Central memory CD8-positive, alpha-beta T cell (primary cell): Measurements from ENCODE around the gene HNRNPH3.
A peak's percentile ranks its signal among the peaks of the same experiment; 100 is the strongest.

Experiments used
- ATAC-seq: fragments of 150-1000 bp; cut with Tn5 transposase; replicated peaks from 2 replicates; pipeline ENCODE4 v1.10.0; 2022; ENCODE audit warnings: mild to moderate bottlenecking, moderate FRiP score, moderate number of reproducible peaks; ENCODE audit not compliant: poor library complexity, severe bottlenecking; ENCODE audit errors: extremely low read depth
- DNase-seq, 2 donors: peaks; one replicate each; pipeline ENCODE4 v3.0.0; 2021; ENCODE audit warnings: low spot score in 2 of 2
- H3K27ac Mint-ChIP-seq: one replicate; pipeline ENCODE4 v1.8.0; 2022; ENCODE audit warnings: low read depth, mild to moderate bottlenecking, moderate library complexity, mixed read lengths
- H3K27me3 Mint-ChIP-seq: one replicate; pipeline ENCODE4 v1.8.0; 2022; ENCODE audit warnings: mixed read lengths
- H3K36me3 Mint-ChIP-seq: one replicate; pipeline ENCODE4 v1.8.0; 2022; ENCODE audit warnings: mild to moderate bottlenecking, moderate library complexity, mixed read lengths; ENCODE audit not compliant: insufficient read depth
- H3K4me1 Mint-ChIP-seq: one replicate; pipeline ENCODE4 v1.8.0; 2022; ENCODE audit warnings: mixed read lengths
- H3K4me3 Mint-ChIP-seq: one replicate; pipeline ENCODE4 v1.8.0; 2022; ENCODE audit warnings: mild to moderate bottlenecking, moderate library complexity, mixed read lengths
- H3K9me3 Mint-ChIP-seq: one replicate; pipeline ENCODE4 v1.8.0; 2022; ENCODE audit warnings: mixed read lengths

The HNRNPH3 gene

DNA sequence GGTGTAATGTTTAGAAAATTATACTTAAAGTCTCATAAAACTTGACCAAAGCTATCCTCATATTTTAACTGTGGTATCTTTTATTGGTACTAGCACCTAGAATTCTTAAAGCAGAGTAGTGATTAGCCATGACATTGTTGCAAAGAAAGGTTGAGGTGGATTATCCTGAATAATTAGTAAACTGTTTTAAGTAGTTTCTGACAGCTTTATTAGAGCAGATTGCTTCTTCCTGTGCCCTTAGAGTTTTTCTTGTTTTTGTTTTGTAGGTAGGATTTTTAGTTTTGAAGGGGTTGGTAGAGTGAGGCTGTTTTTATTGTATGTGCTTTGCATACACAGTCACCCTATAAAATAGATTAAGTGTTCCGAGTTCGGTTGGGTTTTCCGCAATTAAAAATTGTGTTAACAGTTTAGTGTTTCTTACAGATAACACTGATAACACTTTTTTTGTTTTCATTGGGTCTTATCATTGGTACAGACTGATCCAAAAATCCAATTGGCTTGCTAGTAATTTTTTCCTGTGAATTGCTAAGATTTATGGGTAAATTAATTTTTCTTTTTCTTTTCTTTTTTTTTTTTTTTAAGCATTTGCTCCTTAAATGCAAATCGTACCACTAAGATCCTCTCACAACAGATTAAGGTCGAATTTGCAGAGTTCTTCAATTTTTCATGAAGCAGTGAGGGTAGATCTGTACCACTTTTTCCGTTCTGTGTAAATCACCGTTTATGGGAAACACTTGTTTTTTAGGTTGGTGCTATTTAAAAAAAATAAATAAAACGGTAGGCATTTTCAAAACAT is 3.0 kb downstream of the HNRNPH3 start:
- DNase-seq (no peak), ATAC-seq (no peak)
- peak overlapping the region; percentile 99 for H3K4me3 Mint-ChIP-seq
- no peaks in the 10 kb centered on the region for H3K9me3 Mint-ChIP-seq
- peak overlapping the region; percentile 98 for H3K27ac Mint-ChIP-seq
- H3K27me3 Mint-ChIP-seq = no peaks in the 10 kb centered on the region
- peaks cover 65% of the 10 kb centered on the region for H3K4me1 Mint-ChIP-seq
- H3K36me3 Mint-ChIP-seq = peaks cover 55% of the 10 kb centered on the region

DNA sequence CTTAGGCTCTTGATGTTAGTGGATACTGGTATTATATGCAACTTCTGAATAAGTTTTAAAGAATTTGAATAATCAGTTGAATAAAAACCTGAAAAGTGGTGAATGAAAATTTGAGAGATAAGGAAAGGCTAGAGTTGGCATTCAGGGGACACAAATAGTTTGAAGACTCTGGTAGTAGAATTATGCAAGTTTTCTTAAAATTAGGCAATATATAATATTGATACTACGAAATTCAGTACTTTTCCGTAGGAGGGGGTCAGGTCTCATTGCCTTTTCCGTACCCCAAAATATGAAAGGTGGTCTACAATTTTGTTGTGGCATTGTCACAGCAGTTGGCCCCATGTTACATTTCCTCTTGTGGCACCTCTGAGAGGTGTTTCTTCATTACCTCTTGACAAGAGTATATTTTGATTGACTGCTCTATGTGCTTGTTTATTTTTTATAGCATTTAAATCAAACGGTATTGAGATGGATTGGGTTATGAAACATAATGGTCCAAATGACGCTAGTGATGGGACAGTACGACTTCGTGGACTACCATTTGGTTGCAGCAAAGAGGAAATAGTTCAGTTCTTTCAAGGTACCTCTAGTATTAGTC is 5.0 kb downstream of the HNRNPH3 start:
- no peak for DNase-seq
- no peaks in the 10 kb centered on the region for H3K9me3 Mint-ChIP-seq
- peaks cover 72% of the 10 kb centered on the region for H3K4me1 Mint-ChIP-seq
- H3K4me3 Mint-ChIP-seq = peak overlapping the region; percentile 99
- peak overlapping the region; percentile 98 for H3K27ac Mint-ChIP-seq
- ATAC-seq = no peak
- H3K36me3 Mint-ChIP-seq = peaks cover 66% of the 10 kb centered on the region
- H3K27me3 Mint-ChIP-seq = no peaks in the 10 kb centered on the region

DNA sequence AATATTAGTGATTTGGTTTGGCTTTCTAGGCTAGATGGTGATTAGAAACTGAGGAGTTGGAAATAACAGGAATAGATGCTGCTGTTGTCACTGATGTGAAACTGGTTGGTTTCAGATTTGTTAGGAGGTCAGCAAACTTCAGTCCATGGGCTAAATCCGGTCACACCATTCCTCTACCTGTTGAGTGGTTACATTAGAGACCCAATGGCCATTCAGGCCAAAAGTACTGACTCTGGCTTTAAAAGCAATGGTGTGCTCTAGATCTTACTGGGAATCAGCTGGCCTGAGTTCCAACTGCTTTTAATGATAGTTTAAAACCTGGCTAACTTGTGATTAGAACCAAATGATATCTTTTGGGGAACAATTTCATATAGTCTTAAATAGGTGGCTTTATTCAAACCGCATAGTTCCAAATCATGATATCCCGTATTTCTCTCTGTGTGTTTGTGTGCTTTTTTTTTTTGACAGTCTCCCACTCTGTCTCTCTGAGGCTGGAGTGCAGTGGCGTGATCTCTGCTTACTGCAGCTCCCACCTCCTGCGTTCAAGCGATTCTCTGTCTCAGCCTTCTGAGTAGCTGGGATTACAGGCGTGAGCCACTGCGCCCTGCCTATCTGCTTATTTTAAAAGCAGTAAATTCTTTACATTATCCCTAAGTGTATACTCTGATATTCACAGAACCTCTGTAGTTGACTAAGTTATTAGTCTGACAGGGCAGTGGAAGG is 8.7 kb downstream of the HNRNPH3 start:
- ATAC-seq = no peak
- H3K36me3 Mint-ChIP-seq = peaks cover 69% of the 10 kb centered on the region
- no peak for DNase-seq
- no peaks in the 10 kb centered on the region for H3K9me3 Mint-ChIP-seq
- H3K4me1 Mint-ChIP-seq = peaks cover 47% of the 10 kb centered on the region
- no peak overlapping the region for H3K27ac Mint-ChIP-seq
- no peaks in the 10 kb centered on the region for H3K27me3 Mint-ChIP-seq
- no peak overlapping the region for H3K4me3 Mint-ChIP-seq

DNA sequence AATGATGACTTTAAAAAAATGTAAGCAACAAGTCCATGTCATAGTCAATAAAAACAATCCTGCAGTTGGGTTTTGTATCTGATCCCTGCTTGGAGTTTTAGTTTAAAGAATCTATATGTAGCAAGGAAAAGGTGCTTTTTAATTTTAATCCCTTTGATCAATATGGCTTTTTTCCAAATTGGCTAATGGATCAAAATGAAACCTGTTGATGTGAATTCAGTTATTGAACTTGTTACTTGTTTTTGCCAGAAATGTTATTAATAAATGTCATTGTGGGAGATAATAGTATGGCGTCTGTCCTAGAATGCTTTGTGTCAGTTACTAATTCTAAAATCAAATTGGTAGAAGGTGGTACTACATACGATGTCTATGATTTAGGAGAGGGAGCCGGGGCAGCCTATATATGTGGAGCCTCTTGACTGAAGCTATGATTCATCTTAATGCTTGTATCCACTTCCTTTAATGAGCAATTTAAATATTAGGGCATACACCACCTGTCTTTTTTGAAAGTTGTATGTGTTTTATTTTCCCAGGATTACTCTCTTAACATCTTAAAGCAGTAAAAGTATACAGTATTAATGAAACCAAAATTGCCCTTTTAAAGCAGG is 11.1 kb downstream of the HNRNPH3 start:
- H3K27ac Mint-ChIP-seq = no peak overlapping the region
- H3K4me1 Mint-ChIP-seq = peaks cover 22% of the 10 kb centered on the region
- peaks cover 61% of the 10 kb centered on the region for H3K36me3 Mint-ChIP-seq
- H3K4me3 Mint-ChIP-seq = no peak overlapping the region
- DNase-seq = no peak
- no peak for ATAC-seq
- H3K9me3 Mint-ChIP-seq = no peaks in the 10 kb centered on the region
- H3K27me3 Mint-ChIP-seq = no peaks in the 10 kb centered on the region

DNA sequence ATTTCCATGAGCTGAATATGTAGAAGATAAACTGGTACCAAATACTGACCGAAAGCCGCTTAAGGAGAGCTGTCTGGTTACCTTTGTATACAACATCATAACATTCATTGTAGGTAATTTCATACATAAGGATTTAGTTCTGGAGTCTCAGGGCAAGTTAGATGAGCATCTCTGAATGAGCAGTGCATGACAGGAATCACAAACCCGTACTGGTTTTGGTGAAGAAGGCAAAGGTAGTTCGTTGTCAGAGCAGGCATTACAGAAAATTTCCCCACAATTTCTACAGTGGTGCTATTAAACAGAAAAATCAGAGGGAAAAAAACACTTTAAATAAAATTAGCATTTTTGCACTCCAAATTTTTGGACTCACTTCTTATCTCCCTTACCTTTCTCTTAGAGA is 13.8 kb downstream of the HNRNPH3 start:
- Mint-ChIP-seq H3K4me3 (no peak overlapping the region), H3K27me3 (no peaks in the 10 kb centered on the region), H3K4me1 (peaks cover 10% of the 10 kb centered on the region), H3K9me3 (no peaks in the 10 kb centered on the region), H3K36me3 (peaks cover 43% of the 10 kb centered on the region), H3K27ac (peak overlapping the region; percentile 53)
- DNase-seq = no peak
- no peak for ATAC-seq

DNA sequence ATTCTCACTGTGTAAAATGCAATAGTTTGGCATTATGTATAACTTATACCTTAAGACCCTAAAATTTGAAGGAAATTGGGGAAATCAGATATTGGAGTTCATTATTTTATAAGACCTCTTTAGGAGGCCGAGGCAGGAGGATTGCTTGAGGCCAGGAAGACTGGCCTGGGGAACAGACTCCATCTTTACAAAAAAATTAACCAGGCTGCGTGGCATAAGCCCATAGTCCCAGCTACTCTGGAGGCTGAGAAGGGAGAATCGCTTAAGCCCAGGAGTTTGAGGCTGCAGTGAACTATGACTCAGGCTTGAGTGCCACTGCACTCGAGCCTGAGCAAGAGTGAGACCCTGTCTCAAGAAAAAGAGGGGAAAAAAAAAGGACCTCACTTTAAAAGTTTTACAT is 14.9 kb downstream of the HNRNPH3 start:
- H3K4me1 Mint-ChIP-seq = peaks cover 2% of the 10 kb centered on the region

DNA sequence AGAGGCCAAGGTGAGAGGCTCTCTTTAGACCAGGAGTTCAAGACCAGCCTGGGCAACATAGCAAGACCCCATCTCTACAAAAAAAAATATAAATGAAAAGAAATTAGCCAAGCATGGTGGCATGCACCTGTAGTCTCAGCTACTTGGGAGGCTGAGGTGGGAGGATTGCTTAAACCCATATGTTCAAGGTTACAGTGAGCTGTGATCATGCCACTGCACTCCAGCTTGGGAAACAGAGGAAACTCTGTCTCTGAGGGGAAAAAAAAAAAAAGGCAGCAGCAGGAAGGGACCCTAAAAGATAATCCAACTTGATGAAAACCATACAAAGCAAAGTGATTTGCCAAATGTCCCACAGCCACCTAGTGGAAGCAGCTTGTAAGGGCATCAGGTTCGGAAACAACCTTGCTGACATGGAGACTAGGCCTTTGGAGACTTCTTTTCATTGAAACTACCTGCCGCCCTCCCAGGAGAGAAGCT is 16.4 kb downstream of the HNRNPH3 start:
- Mint-ChIP-seq H3K36me3 (peaks cover 38% of the 10 kb centered on the region), H3K4me3 (no peak overlapping the region), H3K27ac (peak overlapping the region; percentile 10), H3K4me1 (no peaks in the 10 kb centered on the region), H3K27me3 (no peaks in the 10 kb centered on the region), H3K9me3 (no peaks in the 10 kb centered on the region)
- DNase-seq (peak; percentile 14 to 23), ATAC-seq (peak; percentile 62)

More for the DNA sequence above, 14.9 kb downstream of the HNRNPH3 start:
- Mint-ChIP-seq H3K4me3 (no peak overlapping the region), H3K9me3 (no peaks in the 10 kb centered on the region), H3K27ac (no peak overlapping the region), H3K27me3 (no peaks in the 10 kb centered on the region), H3K36me3 (peaks cover 35% of the 10 kb centered on the region)
- ATAC-seq (no peak), DNase-seq (no peak)

DNA sequence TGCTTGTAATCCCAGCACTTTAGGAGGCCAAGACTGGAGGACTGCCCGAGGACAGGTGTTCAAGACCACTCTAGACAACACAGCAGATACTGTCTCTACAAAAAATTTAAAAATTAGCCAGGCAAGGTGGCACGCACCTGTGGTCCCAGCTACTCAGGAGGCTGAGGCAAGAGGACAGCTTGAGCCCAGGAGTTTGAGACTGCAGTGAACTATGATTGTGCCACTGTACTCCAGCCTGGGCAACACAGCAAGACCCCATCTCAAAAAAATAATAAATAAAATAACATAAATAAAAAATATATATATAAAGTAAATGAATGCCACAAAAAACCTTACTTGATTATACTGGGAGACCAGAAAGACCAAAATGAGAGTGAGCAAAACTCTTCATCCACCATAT is 21.7 kb downstream of the HNRNPH3 start:
- ATAC-seq = no peak
- peaks cover 32% of the 10 kb centered on the region for H3K36me3 Mint-ChIP-seq
- no peak for DNase-seq
- no peak overlapping the region for H3K4me3 Mint-ChIP-seq
- H3K27ac Mint-ChIP-seq = no peak overlapping the region
- no peaks in the 10 kb centered on the region for H3K27me3 Mint-ChIP-seq
- no peaks in the 10 kb centered on the region for H3K9me3 Mint-ChIP-seq
- no peaks in the 10 kb centered on the region for H3K4me1 Mint-ChIP-seq

DNA sequence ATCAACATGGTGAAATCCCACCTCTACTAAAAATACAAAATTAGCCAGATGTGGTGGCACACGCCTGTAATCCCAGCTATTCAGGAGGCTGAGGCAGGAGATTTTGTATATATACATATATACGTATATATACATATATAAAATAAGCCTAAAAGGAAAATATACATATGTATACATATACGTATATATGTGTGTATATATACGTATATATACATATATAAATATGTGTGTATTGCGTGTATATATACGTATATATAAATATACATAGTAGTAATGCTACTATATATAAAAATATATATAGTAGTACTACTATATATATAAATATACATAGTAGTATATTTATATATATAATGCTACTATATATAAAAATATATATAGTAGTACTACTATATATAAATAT is 27.3 kb downstream of the HNRNPH3 start:
- Mint-ChIP-seq H3K27ac (no peak overlapping the region), H3K4me3 (no peak overlapping the region), H3K36me3 (peaks cover 19% of the 10 kb centered on the region), H3K27me3 (no peaks in the 10 kb centered on the region), H3K9me3 (no peaks in the 10 kb centered on the region), H3K4me1 (no peaks in the 10 kb centered on the region)
- DNase-seq (no peak), ATAC-seq (no peak)

DNA sequence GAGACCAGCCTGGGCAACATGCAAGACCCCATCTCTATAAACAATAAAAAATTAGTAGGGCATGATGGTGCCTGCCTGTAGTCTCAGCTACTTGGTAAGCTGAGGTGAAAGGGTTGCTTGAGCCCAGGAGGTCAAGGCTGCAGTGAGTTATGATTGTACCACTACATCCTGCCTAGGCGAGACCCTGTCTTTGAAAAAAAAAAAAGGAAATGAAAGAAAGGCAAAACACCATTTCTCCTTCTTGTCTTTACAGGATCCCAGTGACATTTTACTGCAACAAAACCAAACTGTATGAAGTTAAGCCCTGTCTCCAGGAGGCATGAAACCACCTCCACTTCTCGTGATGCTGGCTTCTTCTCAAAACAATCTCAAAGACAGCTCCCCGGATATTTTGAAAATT is 30.7 kb downstream of the HNRNPH3 start:
- Mint-ChIP-seq H3K27ac (no peak overlapping the region), H3K27me3 (no peaks in the 10 kb centered on the region), H3K4me1 (no peaks in the 10 kb centered on the region), H3K9me3 (no peaks in the 10 kb centered on the region), H3K36me3 (peaks cover 21% of the 10 kb centered on the region), H3K4me3 (no peak overlapping the region)
- ATAC-seq (no peak), DNase-seq (no peak)

DNA sequence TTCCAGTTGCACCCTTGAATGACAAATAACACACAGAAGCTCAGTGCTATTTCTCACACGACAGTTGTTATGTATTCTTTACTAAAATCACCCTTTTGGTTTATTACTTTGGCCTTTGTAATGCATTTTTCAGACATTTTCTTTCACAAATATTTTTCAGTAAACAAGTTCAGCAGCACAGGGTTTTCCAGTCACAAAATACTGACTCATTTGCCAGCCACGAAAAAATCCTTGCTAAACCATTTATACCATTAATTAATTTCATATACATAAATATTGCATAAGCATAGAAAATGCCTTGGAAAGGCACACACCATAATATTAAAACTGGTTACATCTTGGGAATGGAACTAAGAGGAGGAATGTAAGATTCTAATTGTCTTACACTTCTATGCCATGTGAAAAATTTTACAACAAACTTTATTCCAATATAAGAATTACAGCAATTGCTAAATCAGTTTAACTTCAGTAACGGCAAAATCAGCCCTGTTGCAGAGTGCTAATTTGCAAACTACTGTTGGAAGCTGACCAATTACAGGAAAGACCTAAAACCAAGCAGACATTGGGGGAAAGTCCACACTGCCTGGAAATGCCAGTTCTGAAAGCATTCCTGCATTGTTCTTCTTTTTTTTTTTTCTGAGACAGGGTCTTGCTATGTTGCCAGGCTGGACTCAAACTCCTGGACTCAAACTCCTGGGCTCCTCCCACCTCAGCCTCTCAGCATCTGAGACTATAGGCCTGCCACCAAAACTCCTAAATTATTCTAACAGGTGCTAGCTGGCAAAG is 32.4 kb downstream of the HNRNPH3 start:
- DNase-seq (no peak), ATAC-seq (no peak)
- no peak overlapping the region for H3K4me3 Mint-ChIP-seq
- no peaks in the 10 kb centered on the region for H3K27me3 Mint-ChIP-seq
- H3K27ac Mint-ChIP-seq = peak overlapping the region; percentile 45
- no peaks in the 10 kb centered on the region for H3K9me3 Mint-ChIP-seq
- no peaks in the 10 kb centered on the region for H3K4me1 Mint-ChIP-seq
- H3K36me3 Mint-ChIP-seq = peaks cover 18% of the 10 kb centered on the region

DNA sequence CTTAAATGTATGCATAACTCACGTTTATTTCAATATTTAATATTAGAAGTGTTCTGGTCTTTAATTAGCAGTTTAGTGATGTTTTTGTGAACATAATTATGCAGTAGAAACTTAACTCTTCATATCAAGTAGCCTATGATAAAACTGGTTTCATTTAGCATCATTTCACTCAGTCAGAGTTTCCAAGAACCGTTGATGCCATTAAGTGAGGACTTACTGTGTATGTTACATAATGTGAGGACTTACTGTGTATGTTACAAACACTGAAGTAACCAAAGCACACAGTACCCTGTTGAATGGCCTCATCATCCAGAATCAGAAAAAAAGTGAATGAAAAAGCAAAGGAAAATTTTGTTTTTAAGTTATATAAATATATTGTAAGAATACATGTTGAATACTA is 33.7 kb downstream of the HNRNPH3 start:
- ATAC-seq = no peak
- H3K27me3 Mint-ChIP-seq = no peaks in the 10 kb centered on the region
- no peaks in the 10 kb centered on the region for H3K4me1 Mint-ChIP-seq
- no peaks in the 10 kb centered on the region for H3K9me3 Mint-ChIP-seq
- H3K36me3 Mint-ChIP-seq = peaks cover 18% of the 10 kb centered on the region
- DNase-seq = no peak
- no peak overlapping the region for H3K4me3 Mint-ChIP-seq
- H3K27ac Mint-ChIP-seq = no peak overlapping the region
